Epithelial cell of esophagus (primary cell): Measurements from ENCODE around the gene SH3PXD2A.
"Not testable (repeated sequence)": the region's sequence is repeated elsewhere in the genome, so short reads cannot be mapped to it uniquely, and the experiment has no call there.

Source experiments
- DNase-seq: peaks from one replicate; pipeline ENCODE4 v3.0.0; 2010; ENCODE audit warnings: low read depth
- H3K4me3 ChIP-seq: 2 replicates; pipeline ENCODE4 v1.5.1; 2011; ENCODE audit warnings: mild to moderate bottlenecking, low read length, control low read depth
- TF ChIP-seq, protein P1 (sequence below): IDR thresholded peaks from 2 replicates; pipeline ENCODE4 v1.5.1; 2011; ENCODE audit warnings: low read depth, mild to moderate bottlenecking, low read length, control low read depth, inconsistent platforms; ENCODE audit not compliant: insufficient read depth; ENCODE audit errors: missing control alignments

Gene SH3PXD2A

DNA sequence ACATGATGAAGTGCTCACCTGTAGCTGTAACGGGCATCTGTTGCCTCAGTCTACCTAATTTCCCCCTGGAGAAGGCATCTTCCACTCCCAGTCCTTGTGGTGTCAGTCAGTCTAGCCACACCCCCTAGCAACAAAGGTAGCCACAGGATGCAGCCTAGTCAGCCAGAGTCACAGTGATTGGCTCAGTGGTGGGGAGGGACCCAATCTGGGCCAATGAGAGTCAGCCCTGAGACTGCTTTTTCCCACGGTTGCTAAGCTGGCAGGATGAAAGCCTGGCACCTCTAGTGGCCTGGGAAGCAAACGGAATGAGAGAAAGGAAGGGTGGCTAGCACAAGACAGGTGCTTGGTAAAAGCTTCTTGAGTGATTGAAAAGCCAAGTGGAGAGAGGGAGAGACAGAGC lies 118.6 kb downstream of the SH3PXD2A start:
- no peak overlapping the region for H3K4me3 ChIP-seq
- TF ChIP-seq, protein P1, sequence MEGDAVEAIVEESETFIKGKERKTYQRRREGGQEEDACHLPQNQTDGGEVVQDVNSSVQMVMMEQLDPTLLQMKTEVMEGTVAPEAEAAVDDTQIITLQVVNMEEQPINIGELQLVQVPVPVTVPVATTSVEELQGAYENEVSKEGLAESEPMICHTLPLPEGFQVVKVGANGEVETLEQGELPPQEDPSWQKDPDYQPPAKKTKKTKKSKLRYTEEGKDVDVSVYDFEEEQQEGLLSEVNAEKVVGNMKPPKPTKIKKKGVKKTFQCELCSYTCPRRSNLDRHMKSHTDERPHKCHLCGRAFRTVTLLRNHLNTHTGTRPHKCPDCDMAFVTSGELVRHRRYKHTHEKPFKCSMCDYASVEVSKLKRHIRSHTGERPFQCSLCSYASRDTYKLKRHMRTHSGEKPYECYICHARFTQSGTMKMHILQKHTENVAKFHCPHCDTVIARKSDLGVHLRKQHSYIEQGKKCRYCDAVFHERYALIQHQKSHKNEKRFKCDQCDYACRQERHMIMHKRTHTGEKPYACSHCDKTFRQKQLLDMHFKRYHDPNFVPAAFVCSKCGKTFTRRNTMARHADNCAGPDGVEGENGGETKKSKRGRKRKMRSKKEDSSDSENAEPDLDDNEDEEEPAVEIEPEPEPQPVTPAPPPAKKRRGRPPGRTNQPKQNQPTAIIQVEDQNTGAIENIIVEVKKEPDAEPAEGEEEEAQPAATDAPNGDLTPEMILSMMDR = peak; percentile 46
- DNase-seq = peak; percentile 88

DNA sequence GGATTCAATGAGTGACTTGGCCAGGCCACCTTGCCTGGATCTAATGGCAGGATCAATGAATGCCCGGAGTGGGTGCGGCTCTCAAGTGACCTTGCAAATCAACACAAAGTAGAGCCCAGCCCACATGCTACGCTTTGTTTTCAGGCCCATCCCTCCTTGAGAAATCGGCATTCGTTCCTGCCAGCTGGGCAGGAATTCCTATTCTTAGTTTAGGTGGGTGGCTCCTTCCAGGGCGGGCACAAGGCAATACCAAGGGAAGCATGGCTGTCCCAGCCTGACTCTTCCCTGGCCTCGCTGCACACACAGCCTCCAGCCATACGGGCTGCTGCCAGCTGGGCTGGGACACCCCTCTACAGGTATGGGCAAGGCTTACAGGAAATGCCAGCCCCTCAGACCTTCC lies 119.3 kb downstream of the SH3PXD2A start:
- H3K4me3 ChIP-seq = no peak overlapping the region
- peak; percentile 86 for DNase-seq
- TF ChIP-seq, protein P1 = no peak

DNA sequence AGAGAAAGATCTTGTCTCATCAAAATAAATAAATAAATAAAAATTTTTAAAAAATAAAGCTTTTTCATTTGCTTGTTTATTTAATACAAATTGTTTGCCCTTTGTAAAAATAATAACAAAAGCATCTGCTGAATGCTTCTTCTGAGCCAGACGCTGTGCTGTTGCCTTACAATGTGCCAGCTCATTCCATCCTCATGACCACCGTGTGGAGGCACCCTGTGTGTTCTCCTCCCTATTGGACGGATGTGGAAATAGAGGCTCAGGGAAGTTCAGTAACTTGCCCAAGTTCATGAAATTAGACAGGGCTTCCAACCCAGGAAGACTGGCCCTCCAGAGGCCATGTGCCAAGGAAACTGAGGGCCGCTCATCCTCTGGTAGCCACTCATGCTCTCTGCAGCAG lies 120.6 kb downstream of the SH3PXD2A start:
- no peak for DNase-seq
- no peak overlapping the region for H3K4me3 ChIP-seq
- TF ChIP-seq, protein P1 = no peak

DNA sequence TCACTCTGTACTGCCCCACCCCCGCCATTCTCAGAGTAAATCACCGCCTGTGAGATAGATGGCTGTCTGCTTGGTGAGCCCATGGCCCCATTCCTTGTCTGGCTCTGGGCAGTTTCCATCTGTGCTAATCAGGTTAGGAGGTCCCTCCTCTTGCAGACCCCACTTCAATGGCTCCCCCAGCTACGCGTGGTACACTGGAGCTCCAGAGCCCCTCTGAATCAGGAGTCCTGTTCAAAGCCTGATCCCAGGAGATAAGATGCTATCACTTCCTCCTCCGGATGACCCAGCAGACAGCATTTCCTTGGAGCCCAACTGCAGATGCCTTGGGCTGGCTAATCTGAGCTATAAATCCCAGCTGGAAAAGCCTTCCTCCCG lies 122.3 kb downstream of the SH3PXD2A start:
- no peak overlapping the region for H3K4me3 ChIP-seq
- TF ChIP-seq, protein P1 = no peak
- DNase-seq = no peak

DNA sequence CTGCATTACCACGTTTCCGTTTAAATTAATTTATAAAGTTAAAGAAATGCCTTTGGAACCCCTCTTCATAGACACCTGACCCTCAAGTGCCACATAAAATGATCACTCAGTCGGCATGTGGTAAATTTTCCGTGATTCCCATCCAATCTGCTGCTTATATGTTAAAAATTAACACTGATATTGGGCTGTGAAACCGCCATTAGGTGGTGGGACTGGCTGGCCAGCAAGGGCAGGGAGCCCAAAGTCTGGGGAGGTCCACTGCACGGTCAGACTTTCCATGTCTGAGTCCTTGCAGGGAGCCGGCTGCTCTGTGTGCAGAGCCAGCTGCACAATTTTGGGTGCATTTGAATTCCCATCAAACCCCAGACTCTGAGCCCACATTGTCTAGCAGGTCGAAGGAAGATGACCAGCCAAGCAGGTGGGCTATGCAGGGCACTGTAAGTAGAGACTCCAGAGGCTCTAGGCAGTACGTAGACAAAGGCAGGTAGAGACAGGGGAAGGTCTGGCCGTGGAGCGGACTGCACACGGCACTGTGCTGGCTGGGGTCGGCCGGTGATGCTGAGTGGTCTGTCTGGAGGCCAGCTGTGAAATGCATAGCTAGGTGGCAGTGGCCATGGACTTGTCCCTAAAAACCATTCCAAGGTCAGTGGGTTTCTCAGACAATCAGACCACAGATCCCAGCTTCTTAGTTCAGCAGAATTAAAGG lies 122.9 kb downstream of the SH3PXD2A start:
- H3K4me3 ChIP-seq = no peak overlapping the region
- no peak for DNase-seq
- TF ChIP-seq, protein P1 = no peak

DNA sequence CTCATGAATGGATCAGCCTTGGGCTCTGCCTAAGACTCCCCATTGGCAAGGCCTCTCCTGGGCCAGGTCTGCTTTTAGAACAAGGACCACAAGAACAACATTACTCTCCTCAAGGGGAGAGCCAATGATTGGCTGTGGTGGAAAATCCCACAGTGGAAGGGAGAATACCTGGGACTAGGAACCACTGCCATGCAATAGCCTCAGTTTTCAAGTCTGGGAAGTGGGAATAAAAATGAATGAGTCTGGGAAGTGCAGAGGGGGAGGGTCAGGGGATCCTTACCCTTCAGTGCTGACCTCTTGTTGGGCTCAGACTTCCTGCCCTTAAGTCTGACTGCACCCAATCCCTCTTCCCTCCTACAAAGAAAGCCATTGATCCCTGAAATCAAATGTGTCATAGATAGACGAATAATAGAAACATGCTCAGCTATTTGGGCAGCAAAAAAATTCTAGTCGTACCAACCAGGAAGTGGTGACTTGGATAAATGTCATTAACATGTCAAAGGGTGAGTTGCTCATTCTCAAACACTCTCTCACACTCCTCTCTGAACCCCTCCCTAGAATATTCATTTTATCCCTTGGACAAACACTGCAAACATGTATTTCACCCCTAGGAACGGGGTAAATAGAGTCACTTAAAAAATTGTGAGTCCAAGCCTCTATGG lies 123.6 kb downstream of the SH3PXD2A start:
- no peak for DNase-seq
- H3K4me3 ChIP-seq = no peak overlapping the region
- TF ChIP-seq, protein P1 = no peak

DNA sequence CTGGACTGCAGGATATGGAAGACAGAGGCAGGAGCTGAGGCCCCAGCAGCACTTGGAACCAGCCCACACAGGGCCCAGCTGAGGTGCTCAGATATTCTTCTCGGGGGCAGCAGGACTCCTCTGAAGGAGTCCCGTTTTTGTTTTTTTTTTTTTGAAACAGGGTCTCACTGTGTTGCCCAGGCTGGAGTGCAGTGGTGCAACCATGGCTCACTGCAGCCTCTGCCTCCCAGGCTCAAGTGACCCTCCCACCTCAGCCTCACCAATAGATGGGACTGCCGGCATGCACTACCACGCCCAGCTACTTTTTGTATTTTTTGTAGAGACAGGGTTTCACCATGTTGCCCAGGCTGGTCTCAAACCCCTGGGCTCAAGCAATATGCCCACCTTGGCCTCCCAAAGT lies 124.3 kb downstream of the SH3PXD2A start:
- H3K4me3 ChIP-seq, DNase-seq: not testable (repeated sequence)
